ENCODE results near the gene GORASP1. TPM values are rescaled to one million over a fixed set of nuclear protein-coding genes. Genes with fewer than 3 reads are reported as not detected.

Gene GORASP1
- total and polyA plus RNA-seq, 2 of the 8 experiments (the other 6 are each of a cell fraction or from before 2014, with no cell fraction given), result 33.4 to 33.5 TPM

DNA sequence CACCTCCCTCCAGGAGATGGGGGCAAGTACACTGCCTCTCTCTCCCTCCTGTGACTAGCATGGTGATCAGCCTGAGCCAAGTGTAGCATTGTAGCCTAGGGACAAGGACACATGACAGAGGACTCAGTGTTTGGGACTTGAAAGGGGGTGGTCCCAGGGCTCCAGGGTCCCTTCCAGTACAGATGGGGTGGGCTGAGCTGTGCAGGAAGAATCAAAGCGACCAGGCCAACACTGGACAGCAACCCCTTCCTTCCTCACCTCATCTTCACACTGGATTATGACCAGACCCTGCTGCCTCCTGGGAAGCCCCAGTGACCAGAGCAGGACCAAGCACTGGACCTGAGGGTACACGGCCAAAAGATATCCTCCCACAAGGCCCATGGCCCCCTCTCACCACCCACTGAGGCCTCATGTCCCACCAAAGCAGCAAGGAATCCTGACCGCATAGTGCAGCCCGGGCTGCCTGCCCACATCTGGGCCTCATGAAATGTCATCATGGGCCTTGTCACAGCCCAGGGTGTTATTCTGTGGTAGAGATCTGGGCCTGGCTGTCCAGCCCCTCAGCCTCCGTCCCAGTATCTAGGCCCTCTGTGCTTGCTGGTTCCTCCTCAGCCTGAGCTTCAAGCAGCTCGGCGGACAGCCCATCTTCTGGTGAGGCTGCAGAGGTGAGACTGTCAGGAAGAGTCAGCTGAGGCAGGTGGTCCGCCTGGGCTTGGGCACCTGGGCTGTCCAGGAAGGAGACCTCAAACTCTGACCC, 9.5 kb downstream of the GORASP1 start (continued):
- TF ChIP-seq, protein P1, sequence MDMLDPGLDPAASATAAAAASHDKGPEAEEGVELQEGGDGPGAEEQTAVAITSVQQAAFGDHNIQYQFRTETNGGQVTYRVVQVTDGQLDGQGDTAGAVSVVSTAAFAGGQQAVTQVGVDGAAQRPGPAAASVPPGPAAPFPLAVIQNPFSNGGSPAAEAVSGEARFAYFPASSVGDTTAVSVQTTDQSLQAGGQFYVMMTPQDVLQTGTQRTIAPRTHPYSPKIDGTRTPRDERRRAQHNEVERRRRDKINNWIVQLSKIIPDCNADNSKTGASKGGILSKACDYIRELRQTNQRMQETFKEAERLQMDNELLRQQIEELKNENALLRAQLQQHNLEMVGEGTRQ (IDR thresholded peaks at IDR 0.05; ENCODE audit: low read length), result no peak
- TF ChIP-seq SP2 (IDR thresholded peaks at IDR 0.05; ENCODE audit: low read length) (no peak), CTCF (IDR thresholded peaks at IDR 0.05; ENCODE audit: control extremely low read depth in 1 of 3, insufficient read depth in 1 of 3, low read depth in 1 of 3, low read length in 3 of 3) (no peak), CHD1 (IDR thresholded peaks at IDR 0.05; ENCODE audit: low read depth, low read length) (no peak)

Data from H1 (cell line).